ENCODE measurements around the gene SSTR3. TPM values are rescaled to one million over a fixed set of nuclear protein-coding genes. Genes with fewer than 3 reads are reported as not detected.

The SSTR3 gene
- total RNA-seq, 4 donors from 2014 or later, result 0.11 to 0.24 (median 0.13) TPM; not detected in 1

DNA sequence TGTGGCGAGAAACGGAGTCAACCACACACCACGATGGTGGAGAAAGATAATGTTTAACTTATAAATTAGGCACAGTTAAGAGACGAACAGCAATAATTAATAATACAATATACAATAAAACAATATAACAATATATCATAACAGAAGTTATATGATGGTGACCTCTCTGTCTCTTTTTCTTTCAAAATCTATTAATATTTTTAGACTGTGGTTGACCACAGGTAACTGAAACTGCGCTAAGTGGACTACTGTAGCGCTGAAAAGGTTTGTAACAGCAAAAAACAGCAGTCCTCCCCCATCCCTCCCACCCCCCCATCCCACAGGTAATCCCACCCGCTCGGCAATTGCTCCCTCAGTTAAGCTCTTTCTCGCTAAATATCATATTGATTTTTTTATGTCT lies 3.6 kb upstream of the SSTR3 start:
- no peaks in the 10 kb centered on the region for H3K27me3 ChIP-seq
- no peak overlapping the region for H3K27ac ChIP-seq
- H3K9me3 ChIP-seq, result no peaks in the 10 kb centered on the region
- DNase-seq, result no peak
- intact Hi-C loops (cut with DNase I), result no loop called here
- 82 to 88% methylated on average over 9 of the region's 9 CpGs for WGBS, 2 donors
- H3K36me3 ChIP-seq, result no peaks in the 10 kb centered on the region
- TF ChIP-seq, protein P1, sequence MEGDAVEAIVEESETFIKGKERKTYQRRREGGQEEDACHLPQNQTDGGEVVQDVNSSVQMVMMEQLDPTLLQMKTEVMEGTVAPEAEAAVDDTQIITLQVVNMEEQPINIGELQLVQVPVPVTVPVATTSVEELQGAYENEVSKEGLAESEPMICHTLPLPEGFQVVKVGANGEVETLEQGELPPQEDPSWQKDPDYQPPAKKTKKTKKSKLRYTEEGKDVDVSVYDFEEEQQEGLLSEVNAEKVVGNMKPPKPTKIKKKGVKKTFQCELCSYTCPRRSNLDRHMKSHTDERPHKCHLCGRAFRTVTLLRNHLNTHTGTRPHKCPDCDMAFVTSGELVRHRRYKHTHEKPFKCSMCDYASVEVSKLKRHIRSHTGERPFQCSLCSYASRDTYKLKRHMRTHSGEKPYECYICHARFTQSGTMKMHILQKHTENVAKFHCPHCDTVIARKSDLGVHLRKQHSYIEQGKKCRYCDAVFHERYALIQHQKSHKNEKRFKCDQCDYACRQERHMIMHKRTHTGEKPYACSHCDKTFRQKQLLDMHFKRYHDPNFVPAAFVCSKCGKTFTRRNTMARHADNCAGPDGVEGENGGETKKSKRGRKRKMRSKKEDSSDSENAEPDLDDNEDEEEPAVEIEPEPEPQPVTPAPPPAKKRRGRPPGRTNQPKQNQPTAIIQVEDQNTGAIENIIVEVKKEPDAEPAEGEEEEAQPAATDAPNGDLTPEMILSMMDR (IDR thresholded peaks at IDR 0.05), result no peak
- no peak for TF ChIP-seq POLR2A (IDR thresholded peaks at IDR 0.05)
- H3K4me1 ChIP-seq, result no peaks in the 10 kb centered on the region
- H3K4me3 ChIP-seq (replicated peaks in 1 of 3), result no peak overlapping the region

DNA sequence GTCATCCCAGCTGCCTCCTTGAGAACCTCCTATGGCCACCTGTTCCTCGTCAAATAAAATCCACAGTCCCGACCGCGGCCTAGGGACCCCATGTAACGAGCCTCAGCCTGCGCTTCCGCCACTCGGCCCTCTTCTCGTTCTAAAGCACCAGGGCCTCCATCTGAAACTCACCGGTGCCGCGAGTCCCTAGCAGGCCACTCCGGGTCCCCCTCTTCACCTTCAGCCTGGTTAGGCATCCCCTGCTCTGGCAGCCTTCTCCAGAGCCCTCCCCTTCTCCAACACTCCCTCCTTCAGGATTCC lies 2.4 kb upstream of the SSTR3 start:
- intact Hi-C loops (cut with DNase I), result no loop called here
- Histone ChIP-seq H3K27me3 (no peaks in the 10 kb centered on the region), H3K27ac (no peak overlapping the region), H3K4me3 (replicated peaks in 1 of 3) (no peak overlapping the region), H3K4me1 (no peaks in the 10 kb centered on the region), H3K9me3 (no peaks in the 10 kb centered on the region), H3K36me3 (no peaks in the 10 kb centered on the region)
- TF ChIP-seq POLR2A (IDR thresholded peaks at IDR 0.05), result no peak
- TF ChIP-seq, protein P1 (IDR thresholded peaks at IDR 0.05), result no peak
- 75 to 78% methylated on average over 13 of the region's 13 CpGs for WGBS, 2 donors
- DNase-seq, result no peak

DNA sequence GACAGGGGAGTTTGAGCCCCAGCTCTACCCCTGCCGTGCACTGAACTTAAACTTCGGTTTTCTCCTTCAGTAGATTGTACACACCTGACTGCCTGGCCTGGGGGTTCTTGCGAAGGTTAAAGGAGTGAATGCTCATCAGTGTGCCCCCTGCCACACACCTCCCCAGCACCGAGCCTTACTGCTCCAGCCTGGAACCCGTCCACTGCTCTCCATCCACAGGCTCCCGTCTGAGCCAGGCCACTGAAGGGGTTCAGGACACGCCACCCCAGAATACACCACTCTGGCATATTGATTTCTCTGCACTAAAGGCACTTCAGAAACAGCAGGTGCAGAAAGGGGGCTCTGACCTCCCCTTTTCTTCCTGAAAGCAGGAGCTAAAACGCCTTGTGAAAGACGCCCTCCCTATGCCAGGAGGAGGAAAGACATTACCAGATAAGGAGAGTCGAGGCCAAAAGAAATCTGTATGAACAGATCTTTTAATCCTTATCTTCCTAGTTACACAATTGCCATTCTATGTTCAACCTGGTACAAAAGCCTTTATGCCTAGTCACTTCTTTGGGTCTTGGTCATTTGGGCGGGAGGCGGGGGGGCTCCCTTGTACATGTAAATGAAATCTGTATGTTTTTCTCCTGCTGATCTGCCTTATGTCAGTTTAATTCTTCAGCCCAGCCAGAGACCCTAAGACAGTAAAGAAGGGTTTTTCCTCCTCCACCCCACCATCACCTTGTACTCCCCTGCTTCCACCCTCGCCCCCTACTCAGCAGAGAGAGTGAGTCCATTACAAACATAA lies 1.9 kb upstream of the SSTR3 start:
- TF ChIP-seq, protein P1 (IDR thresholded peaks at IDR 0.05), result no peak
- TF ChIP-seq POLR2A (IDR thresholded peaks at IDR 0.05), result no peak
- 89 to 91% methylated on average over 13 of the region's 13 CpGs for WGBS, 2 donors
- H3K4me1 ChIP-seq, result no peaks in the 10 kb centered on the region
- no peaks in the 10 kb centered on the region for H3K9me3 ChIP-seq
- DNase-seq, result no peak
- no peak overlapping the region for H3K4me3 ChIP-seq (replicated peaks in 1 of 3)
- H3K27me3 ChIP-seq, result no peaks in the 10 kb centered on the region
- intact Hi-C loops (cut with DNase I), result no loop called here
- H3K36me3 ChIP-seq, result no peaks in the 10 kb centered on the region
- H3K27ac ChIP-seq, result no peak overlapping the region

DNA sequence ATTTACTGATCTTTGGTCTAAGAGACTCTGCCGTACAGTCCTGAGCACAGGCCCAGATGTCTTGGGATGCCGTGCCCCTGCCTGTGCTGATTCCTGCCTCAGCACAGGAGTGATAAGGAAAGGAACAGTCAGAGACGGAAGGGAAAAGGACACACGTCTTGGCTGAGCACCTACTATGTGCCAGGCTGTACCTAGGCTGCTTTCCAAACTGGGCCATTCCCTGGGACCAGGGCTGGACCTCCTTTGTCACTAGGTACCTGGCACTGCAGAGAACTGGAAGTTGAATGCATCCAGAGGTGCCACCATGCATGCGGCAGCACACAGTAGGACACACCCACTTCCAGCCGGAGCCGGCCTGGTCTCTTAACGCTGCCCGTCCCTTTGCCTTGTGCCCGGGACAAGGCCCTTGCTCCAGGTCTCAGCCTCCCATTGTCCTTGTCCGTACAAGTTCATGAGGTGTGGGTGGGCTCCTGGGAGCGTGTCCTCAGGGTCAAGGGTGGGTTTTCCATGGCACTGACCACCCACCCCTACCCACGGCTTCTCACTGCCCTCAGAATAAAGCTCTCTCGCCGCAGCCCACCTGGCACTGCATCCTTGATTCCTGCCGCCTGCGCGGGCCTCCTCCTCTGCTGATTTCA lies 1.1 kb upstream of the SSTR3 start:
- Histone ChIP-seq H3K4me3 (replicated peaks in 1 of 3) (no peak overlapping the region), H3K4me1 (no peaks in the 10 kb centered on the region), H3K9me3 (no peaks in the 10 kb centered on the region), H3K27ac (no peak overlapping the region), H3K27me3 (no peaks in the 10 kb centered on the region), H3K36me3 (no peaks in the 10 kb centered on the region)
- TF ChIP-seq, protein P1 (IDR thresholded peaks at IDR 0.05), result no peak
- no peak for TF ChIP-seq POLR2A (IDR thresholded peaks at IDR 0.05)
- no peak for DNase-seq
- intact Hi-C loops (cut with DNase I), result no loop called here
- WGBS, 2 donors, result 87 to 95% methylated on average over 17 to 18 of the region's 18 CpGs

DNA sequence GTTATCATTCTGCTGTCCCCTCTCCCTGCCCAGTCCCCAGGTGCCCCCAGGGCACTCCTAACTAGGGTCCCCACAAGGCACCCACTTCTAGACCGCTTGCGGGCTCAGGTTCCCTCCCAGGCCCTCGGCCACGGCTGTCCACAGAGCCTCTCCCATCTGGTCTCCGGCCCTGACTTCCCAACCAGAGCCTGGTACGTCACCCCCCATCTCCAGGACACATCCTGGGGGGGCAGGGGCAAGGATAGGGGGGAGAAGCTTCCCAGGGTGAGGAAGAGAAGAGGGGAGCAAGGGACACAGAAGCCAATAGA lies 457 bp downstream of the SSTR3 start:
- Histone ChIP-seq H3K9me3 (no peaks in the 10 kb centered on the region), H3K4me1 (no peaks in the 10 kb centered on the region), H3K4me3 (replicated peaks in 1 of 3) (no peak overlapping the region), H3K36me3 (no peaks in the 10 kb centered on the region), H3K27ac (no peak overlapping the region), H3K27me3 (no peaks in the 10 kb centered on the region)
- WGBS, 2 donors, result 69 to 71% methylated on average over 6 of the region's 6 CpGs
- no peak for DNase-seq
- intact Hi-C loops (cut with DNase I), result no loop called here
- TF ChIP-seq, protein P1 (IDR thresholded peaks at IDR 0.05), result no peak
- TF ChIP-seq POLR2A (IDR thresholded peaks at IDR 0.05), result no peak
